ENCODE measurements around the gene PAX2.

The PAX2 gene

DNA sequence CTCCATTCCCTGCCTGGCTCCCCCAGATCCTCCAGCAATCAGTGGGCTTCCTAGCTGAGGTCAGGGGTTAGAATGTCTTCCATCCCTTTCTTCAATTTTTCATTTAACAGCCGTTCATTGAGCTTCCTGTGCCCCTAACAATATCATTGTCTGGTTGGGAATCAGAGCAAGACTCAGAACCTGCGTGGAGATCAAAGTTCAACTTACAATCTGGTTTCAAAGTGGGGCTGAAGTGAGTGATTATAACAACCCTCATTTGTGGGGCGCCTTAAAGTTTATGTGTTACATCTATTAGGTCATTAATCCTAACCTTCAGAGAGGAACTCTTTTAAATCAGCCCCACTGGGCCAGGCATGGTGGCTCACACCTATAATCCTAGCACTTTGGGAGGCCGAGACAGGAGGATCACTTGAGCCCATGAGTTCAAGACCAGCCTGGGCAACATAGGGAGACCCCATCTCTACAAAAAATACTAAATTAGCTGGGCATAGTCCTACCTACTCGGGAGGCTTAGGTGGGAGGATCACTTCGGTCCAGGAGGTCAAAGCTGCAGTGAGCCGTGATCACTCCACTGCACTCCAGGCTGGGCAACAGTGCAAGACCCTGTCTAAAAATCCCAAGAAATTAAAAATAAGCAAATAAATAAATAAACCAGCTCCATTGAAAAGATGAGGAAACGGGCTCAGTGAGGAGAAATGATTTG is 122.0 kb downstream of the PAX2 start:
- TF ChIP-seq, protein P1, sequence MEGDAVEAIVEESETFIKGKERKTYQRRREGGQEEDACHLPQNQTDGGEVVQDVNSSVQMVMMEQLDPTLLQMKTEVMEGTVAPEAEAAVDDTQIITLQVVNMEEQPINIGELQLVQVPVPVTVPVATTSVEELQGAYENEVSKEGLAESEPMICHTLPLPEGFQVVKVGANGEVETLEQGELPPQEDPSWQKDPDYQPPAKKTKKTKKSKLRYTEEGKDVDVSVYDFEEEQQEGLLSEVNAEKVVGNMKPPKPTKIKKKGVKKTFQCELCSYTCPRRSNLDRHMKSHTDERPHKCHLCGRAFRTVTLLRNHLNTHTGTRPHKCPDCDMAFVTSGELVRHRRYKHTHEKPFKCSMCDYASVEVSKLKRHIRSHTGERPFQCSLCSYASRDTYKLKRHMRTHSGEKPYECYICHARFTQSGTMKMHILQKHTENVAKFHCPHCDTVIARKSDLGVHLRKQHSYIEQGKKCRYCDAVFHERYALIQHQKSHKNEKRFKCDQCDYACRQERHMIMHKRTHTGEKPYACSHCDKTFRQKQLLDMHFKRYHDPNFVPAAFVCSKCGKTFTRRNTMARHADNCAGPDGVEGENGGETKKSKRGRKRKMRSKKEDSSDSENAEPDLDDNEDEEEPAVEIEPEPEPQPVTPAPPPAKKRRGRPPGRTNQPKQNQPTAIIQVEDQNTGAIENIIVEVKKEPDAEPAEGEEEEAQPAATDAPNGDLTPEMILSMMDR (IDR thresholded peaks at IDR 0.05; ENCODE audit: insufficient read depth, low read length), result no peak
- TF ChIP-seq SPI1 (IDR thresholded peaks at IDR 0.05; ENCODE audit: borderline replicate concordance, low read depth) (no peak), GABPA (IDR thresholded peaks at IDR 0.05; ENCODE audit: low read depth) (no peak), POLR2AphosphoS5 (IDR thresholded peaks at IDR 0.05; ENCODE audit: low read depth) (no peak)
- TF ChIP-seq, protein P2, sequence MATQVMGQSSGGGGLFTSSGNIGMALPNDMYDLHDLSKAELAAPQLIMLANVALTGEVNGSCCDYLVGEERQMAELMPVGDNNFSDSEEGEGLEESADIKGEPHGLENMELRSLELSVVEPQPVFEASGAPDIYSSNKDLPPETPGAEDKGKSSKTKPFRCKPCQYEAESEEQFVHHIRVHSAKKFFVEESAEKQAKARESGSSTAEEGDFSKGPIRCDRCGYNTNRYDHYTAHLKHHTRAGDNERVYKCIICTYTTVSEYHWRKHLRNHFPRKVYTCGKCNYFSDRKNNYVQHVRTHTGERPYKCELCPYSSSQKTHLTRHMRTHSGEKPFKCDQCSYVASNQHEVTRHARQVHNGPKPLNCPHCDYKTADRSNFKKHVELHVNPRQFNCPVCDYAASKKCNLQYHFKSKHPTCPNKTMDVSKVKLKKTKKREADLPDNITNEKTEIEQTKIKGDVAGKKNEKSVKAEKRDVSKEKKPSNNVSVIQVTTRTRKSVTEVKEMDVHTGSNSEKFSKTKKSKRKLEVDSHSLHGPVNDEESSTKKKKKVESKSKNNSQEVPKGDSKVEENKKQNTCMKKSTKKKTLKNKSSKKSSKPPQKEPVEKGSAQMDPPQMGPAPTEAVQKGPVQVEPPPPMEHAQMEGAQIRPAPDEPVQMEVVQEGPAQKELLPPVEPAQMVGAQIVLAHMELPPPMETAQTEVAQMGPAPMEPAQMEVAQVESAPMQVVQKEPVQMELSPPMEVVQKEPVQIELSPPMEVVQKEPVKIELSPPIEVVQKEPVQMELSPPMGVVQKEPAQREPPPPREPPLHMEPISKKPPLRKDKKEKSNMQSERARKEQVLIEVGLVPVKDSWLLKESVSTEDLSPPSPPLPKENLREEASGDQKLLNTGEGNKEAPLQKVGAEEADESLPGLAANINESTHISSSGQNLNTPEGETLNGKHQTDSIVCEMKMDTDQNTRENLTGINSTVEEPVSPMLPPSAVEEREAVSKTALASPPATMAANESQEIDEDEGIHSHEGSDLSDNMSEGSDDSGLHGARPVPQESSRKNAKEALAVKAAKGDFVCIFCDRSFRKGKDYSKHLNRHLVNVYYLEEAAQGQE (IDR thresholded peaks at IDR 0.05; ENCODE audit: insufficient replicate concordance, low read depth), result no peak

DNA sequence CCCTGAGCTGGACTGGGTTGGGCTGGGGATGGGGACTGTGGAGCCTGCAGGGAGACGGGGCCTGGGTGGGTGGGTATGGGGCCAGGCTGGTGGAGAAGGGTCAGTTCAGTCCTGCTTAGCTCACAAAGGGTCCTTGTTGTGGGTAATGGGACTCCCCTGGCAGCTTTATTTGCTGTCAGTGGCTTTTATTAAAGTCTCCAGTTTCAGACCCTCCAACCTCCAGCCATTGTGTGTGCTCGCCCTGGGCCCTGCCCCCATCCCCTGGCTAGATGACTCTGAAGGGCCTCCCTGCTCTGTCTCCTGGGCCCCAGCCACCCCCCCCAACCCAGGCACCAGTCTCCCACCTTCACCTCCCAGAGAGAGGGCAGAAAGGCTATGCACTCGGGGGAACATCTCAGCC is 123.0 kb downstream of the PAX2 start:
- H3K27me3 ChIP-seq (ENCODE audit: insufficient read depth, poor library complexity, severe bottlenecking), result peaks cover 13% of the 10 kb centered on the region
- H3K27ac ChIP-seq (replicated peaks), result no peak overlapping the region
- no peak for DNase-seq (ENCODE audit: low read depth in 1 of 2, low spot score in 1 of 2)
- TF ChIP-seq SPI1 (IDR thresholded peaks at IDR 0.05; ENCODE audit: borderline replicate concordance, low read depth) (no peak), GABPA (IDR thresholded peaks at IDR 0.05; ENCODE audit: low read depth) (no peak), POLR2AphosphoS5 (IDR thresholded peaks at IDR 0.05; ENCODE audit: low read depth) (no peak)
- TF ChIP-seq, protein P1 (IDR thresholded peaks at IDR 0.05; ENCODE audit: insufficient read depth, low read length), result no peak
- TF ChIP-seq, protein P2 (IDR thresholded peaks at IDR 0.05; ENCODE audit: insufficient replicate concordance, low read depth), result no peak
- H3K4me3 ChIP-seq (replicated peaks; ENCODE audit: insufficient read depth, low read length), result no peak overlapping the region

More for the DNA sequence above, 122.0 kb downstream of the PAX2 start:
- DNase-seq (ENCODE audit: low read depth in 1 of 2, low spot score in 1 of 2), result no peak
- Histone ChIP-seq H3K27ac (replicated peaks) (no peak overlapping the region), H3K27me3 (ENCODE audit: insufficient read depth, poor library complexity, severe bottlenecking) (peaks cover 13% of the 10 kb centered on the region), H3K4me3 (replicated peaks; ENCODE audit: insufficient read depth, low read length) (no peak overlapping the region)

DNA sequence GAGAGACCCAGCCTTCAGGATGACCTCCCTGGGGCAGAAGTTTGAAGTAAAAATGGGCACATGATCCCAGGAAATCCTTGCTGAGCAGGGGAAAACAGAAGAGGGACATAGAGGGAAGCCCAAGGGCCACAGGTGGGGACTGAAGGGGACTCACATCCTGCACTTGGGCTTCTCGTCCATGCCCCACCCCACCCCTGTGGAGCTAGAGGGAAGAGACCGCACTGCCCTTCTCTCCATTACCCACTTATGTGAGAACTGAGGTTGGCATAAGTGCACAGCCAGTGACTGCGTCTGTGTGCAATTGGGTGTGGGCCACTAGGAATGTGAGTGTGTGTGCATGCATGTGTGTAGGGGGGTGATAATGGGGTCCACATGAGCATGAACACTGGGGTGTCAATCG is 124.0 kb downstream of the PAX2 start:
- DNase-seq (ENCODE audit: low read depth in 1 of 2, low spot score in 1 of 2), result no peak
- no peak for TF ChIP-seq GABPA (IDR thresholded peaks at IDR 0.05; ENCODE audit: low read depth)
- TF ChIP-seq SPI1 (IDR thresholded peaks at IDR 0.05; ENCODE audit: borderline replicate concordance, low read depth), result no peak
- TF ChIP-seq, protein P2 (IDR thresholded peaks at IDR 0.05; ENCODE audit: insufficient replicate concordance, low read depth), result no peak
- TF ChIP-seq, protein P1 (IDR thresholded peaks at IDR 0.05; ENCODE audit: insufficient read depth, low read length), result no peak
- TF ChIP-seq POLR2AphosphoS5 (IDR thresholded peaks at IDR 0.05; ENCODE audit: low read depth), result no peak
- Histone ChIP-seq H3K4me3 (replicated peaks; ENCODE audit: insufficient read depth, low read length) (no peak overlapping the region), H3K27ac (replicated peaks) (no peak overlapping the region), H3K27me3 (ENCODE audit: insufficient read depth, poor library complexity, severe bottlenecking) (peaks cover 13% of the 10 kb centered on the region)
